Endothelial cell of umbilical vein (primary cell): ENCODE results near the gene SNN.

ENCODE experiments used
- CTCF ChIP-seq, 2 donors: IDR thresholded peaks; 1 replicate in 1 of 2; 2 replicates in 1 of 2; pipeline ENCODE4 v1.5.1; 2011; ENCODE audit warnings: low read length in 2 of 2, mild to moderate bottlenecking in 2 of 2, moderate library complexity in 2 of 2, control low read depth in 1 of 2, inconsistent platforms in 1 of 2, low read depth in 1 of 2; ENCODE audit not compliant: insufficient read depth in 1 of 2; ENCODE audit errors: extremely low read depth in 1 of 2
- EZH2 ChIP-seq: IDR thresholded peaks from 2 replicates; pipeline ENCODE4 v1.6.1; 2012; ENCODE audit warnings: borderline replicate concordance, low read depth, mild to moderate bottlenecking, moderate library complexity, low read length, inconsistent platforms; ENCODE audit not compliant: severe bottlenecking
- FOS ChIP-seq: IDR thresholded peaks from 2 replicates; pipeline ENCODE4 v1.6.1; 2011; ENCODE audit warnings: mild to moderate bottlenecking, low read length, moderate library complexity, borderline replicate concordance; ENCODE audit not compliant: insufficient read depth
- MAX ChIP-seq: IDR thresholded peaks from 2 replicates; pipeline ENCODE4 v1.6.1; 2011; ENCODE audit not compliant: insufficient read depth, insufficient read length
- POLR2A ChIP-seq: IDR thresholded peaks from 2 replicates; pipeline ENCODE4 v1.6.1; 2012; ENCODE audit warnings: low read depth, mild to moderate bottlenecking, control low read depth, low read length
- POLR2AphosphoS5 ChIP-seq: IDR thresholded peaks from 2 replicates; pipeline ENCODE4 v1.6.1; 2012; ENCODE audit warnings: low read depth, mild to moderate bottlenecking, control low read depth, low read length, moderate library complexity; ENCODE audit not compliant: insufficient read depth

- TF ChIP-seq EZH2: no peak
- TF ChIP-seq FOS: no peak
- no peak for TF ChIP-seq CTCF (IDR thresholded peaks at IDR 0.05; ENCODE audit: extremely low read depth in 1 of 2, insufficient read depth in 1 of 2, low read depth in 1 of 2, low read length in 2 of 2)
- TF ChIP-seq POLR2A: no peak
- no peak for TF ChIP-seq MAX
- no peak for TF ChIP-seq POLR2AphosphoS5
These were observed 933 bp upstream of the SNN start for GRCh38 chr16:11667221-11667823.
